HFFc6 (cell line): Measurements from ENCODE around the gene HMX1. TPM values are rescaled to one million over a fixed set of nuclear protein-coding genes. Genes with fewer than 3 reads are reported as not detected.
A peak's percentile ranks its signal among the peaks of the same experiment; 100 is the strongest.

Experiments
- DNase-seq: peaks from one replicate; pipeline ENCODE4 v3.0.0-alpha.2; 2018
- H3K27ac Mint-ChIP-seq: 2 replicates; pipeline ENCODE4 v1.8.0; 2020; ENCODE audit warnings: mild to moderate bottlenecking, mixed read lengths
- H3K27me3 Mint-ChIP-seq: 2 replicates; pipeline ENCODE4 v1.8.0; 2021; ENCODE audit warnings: mild to moderate bottlenecking, moderate library complexity, mixed read lengths; ENCODE audit not compliant: insufficient read depth
- H3K36me3 Mint-ChIP-seq: 2 replicates; pipeline ENCODE4 v1.8.0; 2021; ENCODE audit warnings: low read depth, mixed read lengths
- H3K4me1 Mint-ChIP-seq: 2 replicates; pipeline ENCODE4 v1.8.0; 2020; ENCODE audit warnings: low read depth, mixed read lengths
- H3K4me3 Mint-ChIP-seq: 2 replicates; pipeline ENCODE4 v1.8.0; 2020; ENCODE audit warnings: mild to moderate bottlenecking, moderate library complexity, mixed read lengths
- H3K9me3 Mint-ChIP-seq: 2 replicates; pipeline ENCODE4 v1.8.0; 2020; ENCODE audit warnings: mild to moderate bottlenecking, mixed read lengths
- total RNA-seq, 6 experiments: library from RNA; stranded (reverse); fragmentation: NEBNext Ultra II Directional; extraction: Animal tissue kit (Norgen Biotek cat#: 25700); gene quantifications; 2 replicates in 1 of 6; 3 replicates in 5 of 6; pipeline ENCODE4 v1.2.3, GENCODE V29; 2021
- TF ChIP-seq, protein P1 (sequence below): fragments of 200-600 bp; sonication (generic); IDR thresholded peaks from 2 replicates; pipeline ENCODE4 v1.5.0; 2021; ENCODE audit warnings: antibody characterized with exemption, mild to moderate bottlenecking

Gene HMX1
- total RNA-seq, 6 experiments from 2014 or later: not detected

DNA sequence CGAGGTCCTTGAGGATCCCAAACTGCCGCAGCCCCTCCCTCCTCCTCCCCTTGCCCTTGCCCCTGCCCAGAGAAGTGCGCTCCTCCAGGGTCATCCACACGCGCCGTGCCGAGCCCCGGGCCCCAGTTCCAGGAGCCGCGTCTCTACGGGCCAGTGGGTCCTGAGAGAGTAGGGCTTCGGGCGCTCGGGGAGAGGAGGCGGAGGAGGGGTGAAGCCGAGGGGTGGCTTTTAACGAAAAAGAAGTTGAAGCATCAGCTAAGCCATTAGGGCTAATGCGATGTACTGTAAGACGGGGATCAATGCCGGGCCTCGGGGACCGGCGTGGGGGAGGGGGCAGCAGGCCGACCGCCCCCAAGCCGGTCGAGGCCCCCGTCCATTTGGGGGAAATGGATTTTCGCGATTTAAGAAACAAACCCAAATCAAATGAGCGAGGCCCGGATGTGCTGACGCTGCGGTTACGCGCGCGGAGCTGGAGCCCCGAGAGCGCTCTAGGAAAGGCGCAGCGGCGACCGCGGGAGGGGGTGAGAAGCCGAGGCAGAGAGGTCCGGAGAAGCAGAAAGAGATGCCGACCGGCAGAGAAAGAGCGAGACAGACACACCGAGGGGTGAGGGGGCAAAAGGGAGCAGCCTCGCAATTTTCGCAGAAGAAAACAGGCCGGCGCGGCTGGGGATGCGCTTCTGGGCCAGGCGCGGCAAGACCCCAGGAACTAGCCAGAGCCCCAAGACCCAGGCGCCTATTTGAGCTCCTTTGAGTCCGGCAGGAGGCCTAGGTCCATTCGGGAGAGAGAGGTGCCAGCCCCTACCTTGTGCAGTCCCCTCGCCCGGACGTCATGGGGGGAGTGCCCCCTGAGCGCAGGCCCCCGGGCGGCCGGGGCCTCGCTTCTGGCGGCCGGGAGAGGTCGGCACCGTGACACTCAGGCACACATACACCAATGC is 13.6 kb downstream of the HMX1 start:
- Mint-ChIP-seq H3K27me3 (peaks cover 53% of the 10 kb centered on the region), H3K36me3 (no peaks in the 10 kb centered on the region), H3K9me3 (no peaks in the 10 kb centered on the region), H3K4me1 (0 out of 2 replicates have a peak, but pooled peaks cover 7% of the 10 kb centered on the region), H3K27ac (no peak overlapping the region), H3K4me3 (no peak overlapping the region)
- no peak for DNase-seq
- TF ChIP-seq, protein P1, sequence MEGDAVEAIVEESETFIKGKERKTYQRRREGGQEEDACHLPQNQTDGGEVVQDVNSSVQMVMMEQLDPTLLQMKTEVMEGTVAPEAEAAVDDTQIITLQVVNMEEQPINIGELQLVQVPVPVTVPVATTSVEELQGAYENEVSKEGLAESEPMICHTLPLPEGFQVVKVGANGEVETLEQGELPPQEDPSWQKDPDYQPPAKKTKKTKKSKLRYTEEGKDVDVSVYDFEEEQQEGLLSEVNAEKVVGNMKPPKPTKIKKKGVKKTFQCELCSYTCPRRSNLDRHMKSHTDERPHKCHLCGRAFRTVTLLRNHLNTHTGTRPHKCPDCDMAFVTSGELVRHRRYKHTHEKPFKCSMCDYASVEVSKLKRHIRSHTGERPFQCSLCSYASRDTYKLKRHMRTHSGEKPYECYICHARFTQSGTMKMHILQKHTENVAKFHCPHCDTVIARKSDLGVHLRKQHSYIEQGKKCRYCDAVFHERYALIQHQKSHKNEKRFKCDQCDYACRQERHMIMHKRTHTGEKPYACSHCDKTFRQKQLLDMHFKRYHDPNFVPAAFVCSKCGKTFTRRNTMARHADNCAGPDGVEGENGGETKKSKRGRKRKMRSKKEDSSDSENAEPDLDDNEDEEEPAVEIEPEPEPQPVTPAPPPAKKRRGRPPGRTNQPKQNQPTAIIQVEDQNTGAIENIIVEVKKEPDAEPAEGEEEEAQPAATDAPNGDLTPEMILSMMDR: no peak

DNA sequence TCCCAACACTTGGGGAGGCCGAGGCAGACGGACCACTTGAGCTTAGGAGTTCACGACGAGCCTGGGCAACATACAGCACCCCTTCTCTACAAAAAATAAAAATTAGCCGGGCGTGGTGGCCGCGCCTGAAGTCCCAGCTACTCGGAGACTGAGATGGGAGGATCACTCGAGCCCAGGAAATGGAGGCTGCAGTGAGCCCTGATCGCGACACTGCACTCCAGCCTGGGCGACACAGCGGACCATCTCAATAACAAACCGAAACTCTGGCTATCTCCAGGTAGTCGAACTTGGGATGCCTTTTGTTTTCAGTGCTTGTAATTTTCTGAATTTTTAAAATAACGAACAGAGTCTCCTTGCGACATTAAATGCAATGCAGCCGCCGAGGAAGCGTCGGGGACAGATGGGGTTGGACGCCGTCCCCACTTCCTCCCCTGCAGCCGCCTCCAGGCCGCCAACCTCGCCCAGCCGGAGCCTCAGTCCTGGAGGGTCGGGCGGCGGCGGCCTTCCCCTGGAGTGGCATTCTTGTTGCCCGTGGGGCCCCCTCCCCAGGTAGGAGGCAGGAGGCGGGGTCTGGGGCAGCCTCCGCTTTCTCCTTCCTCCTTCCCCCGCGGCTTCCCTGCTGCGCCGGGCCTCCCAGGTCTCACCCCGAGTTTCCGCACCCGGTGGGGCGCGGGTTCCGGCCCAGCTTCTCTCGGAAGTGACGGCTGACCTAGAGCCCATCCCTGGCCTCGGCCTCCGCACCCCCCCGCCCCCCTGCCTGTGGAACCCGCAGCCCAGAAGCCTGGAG is 14.6 kb downstream of the HMX1 start:
- TF ChIP-seq, protein P1: no peak
- Mint-ChIP-seq H3K4me3 (no peak overlapping the region), H3K9me3 (peaks cover 3% of the 10 kb centered on the region; the same call in 1 of the 2 replicates), H3K4me1 (0 out of 2 replicates have a peak, but pooled peaks cover 7% of the 10 kb centered on the region), H3K36me3 (no peaks in the 10 kb centered on the region), H3K27ac (no peak overlapping the region), H3K27me3 (peaks cover 47% of the 10 kb centered on the region)
- DNase-seq: no peak

DNA sequence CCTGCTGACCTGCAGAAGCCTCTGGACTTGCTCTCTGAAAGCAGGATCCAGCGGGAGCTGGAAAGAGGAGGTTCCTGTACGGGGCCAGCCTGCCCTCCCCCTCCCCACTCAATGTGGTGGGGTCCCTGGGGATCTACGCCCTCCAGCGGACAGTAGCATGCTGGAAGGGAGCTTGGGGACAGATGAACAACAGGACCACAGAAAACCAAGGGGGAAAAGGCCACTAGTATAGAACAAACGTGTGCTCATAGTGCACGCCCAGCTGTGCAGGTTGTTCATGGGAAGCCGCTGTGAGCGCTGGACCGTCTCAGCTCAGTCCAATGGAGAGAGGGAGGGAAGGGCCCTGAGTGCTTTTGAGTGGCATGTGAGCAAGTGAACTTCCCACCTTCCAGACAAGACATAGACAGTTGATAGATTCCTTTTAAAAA is 15.8 kb downstream of the HMX1 start:
- 0 out of 2 replicates have a peak, but pooled peaks cover 7% of the 10 kb centered on the region for H3K4me1 Mint-ChIP-seq
- H3K36me3 Mint-ChIP-seq: no peaks in the 10 kb centered on the region
- no peak overlapping the region for H3K27ac Mint-ChIP-seq
- peaks cover 3% of the 10 kb centered on the region; the same call in 1 of the 2 replicates for H3K9me3 Mint-ChIP-seq
- H3K4me3 Mint-ChIP-seq: no peak overlapping the region
- no peak for DNase-seq
- TF ChIP-seq, protein P1: 0 out of 2 replicates have a peak, but pooled peaks have one; percentile 14
- H3K27me3 Mint-ChIP-seq: peaks cover 46% of the 10 kb centered on the region

DNA sequence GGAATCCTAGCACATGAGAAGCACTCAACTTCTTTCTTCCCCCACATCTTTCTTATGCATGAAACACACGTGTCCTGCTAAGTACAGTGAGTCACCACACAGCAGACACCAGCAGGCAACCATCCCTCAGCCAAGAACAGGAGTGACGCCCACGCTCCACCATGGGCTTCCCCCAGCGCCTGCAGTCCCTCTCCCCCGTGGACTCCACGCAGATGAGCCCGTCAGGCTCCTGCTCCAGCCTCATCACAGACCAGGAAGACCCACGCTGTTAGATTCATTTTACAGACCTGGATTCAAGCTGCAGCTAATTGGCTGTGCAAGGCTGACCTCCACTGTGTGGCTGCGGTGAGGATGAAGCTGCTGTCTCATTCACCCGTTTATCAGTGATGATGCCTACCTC is 16.7 kb downstream of the HMX1 start:
- DNase-seq: peak; percentile 26
- H3K27ac Mint-ChIP-seq: no peak overlapping the region
- peaks cover 3% of the 10 kb centered on the region; the same call in 1 of the 2 replicates for H3K9me3 Mint-ChIP-seq

DNA sequence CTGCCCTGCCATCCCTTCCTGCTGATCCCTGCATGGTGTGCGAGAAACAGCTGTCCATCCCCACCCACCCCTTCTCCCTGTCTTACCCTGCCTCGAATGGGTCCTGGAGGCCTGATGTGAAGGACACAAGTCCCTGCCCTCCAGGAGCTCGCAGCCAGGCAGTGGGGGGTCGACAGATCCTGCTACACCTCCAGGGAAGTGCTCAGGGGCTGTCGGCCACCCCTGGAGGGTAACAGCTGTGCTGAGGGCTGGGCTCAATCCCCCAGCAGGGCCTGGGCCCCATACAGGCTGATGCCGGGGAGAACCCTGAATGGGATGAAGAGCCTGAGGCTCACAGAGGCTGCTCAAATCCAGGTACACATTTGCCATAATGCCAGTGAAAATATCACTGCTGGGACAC is 17.6 kb downstream of the HMX1 start:
- H3K27ac Mint-ChIP-seq: no peak overlapping the region
- peaks cover 3% of the 10 kb centered on the region; the same call in 1 of the 2 replicates for H3K9me3 Mint-ChIP-seq
- H3K27me3 Mint-ChIP-seq: peaks cover 40% of the 10 kb centered on the region
- TF ChIP-seq, protein P1: no peak
- 0 out of 2 replicates have a peak, but pooled peaks cover 7% of the 10 kb centered on the region for H3K4me1 Mint-ChIP-seq
- no peaks in the 10 kb centered on the region for H3K36me3 Mint-ChIP-seq
- DNase-seq: no peak
- H3K4me3 Mint-ChIP-seq: no peak overlapping the region

More for the DNA sequence above, 16.7 kb downstream of the HMX1 start:
- Mint-ChIP-seq H3K36me3 (no peaks in the 10 kb centered on the region), H3K4me1 (0 out of 2 replicates have a peak, but pooled peaks cover 7% of the 10 kb centered on the region), H3K27me3 (peaks cover 45% of the 10 kb centered on the region), H3K4me3 (no peak overlapping the region)
- TF ChIP-seq, protein P1: no peak
